A549 treated with CpdA at 1 μM for 4 hours (cell line): Measurements from ENCODE around the gene LARGE2. TPM values are rescaled to one million over a fixed set of nuclear protein-coding genes. Genes with fewer than 3 reads are reported as not detected.

Source experiments
- total RNA-seq: library from RNA; stranded (reverse); fragments of 200-300 nt; extraction: Qiagen RNA extraction; gene quantifications from 5 replicates; pipeline ENCODE4 v1.2.3, GENCODE V29; 2022; ENCODE audit warnings: low read depth

Gene LARGE2
- total RNA-seq, result 1.4 to 3.1 TPM (median 2.9 TPM) in 5 replicates

DNA sequence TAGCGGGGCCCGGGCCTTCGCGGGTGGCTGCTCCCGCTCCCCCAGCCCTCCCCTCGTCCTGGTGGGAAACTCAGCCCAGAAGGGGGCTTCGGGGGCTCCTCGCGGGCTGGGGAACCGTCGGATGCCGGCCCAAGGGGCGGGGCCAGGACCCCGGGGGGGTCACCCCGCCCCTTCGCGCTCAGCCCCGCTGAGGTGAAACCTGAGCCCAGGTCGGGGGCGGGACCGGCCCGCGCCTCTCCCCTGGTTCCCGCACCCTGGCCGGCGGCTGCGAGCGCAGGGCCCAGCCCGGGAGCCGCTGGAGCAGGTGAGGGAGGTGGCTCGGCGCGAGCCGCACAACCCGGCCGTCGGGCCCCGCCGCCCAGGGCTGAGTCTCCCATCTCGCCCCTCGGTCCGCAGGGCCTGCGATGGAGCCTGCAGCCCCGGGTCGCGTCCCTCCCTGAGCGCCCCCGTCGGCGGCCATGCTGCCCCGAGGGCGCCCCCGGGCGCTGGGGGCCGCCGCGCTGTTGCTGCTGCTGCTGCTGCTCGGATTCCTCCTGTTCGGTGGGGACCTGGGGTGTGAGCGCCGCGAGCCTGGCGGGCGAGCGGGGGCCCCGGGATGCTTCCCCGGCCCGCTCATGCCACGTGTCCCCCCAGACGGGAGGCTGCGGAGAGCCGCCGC lies at the start of gene LARGE2:
TSS of gene LARGE2 (plus strand) at position 232 of the 658 bp plus-strand sequence. CDS start at position 459, 227 bp downstream.

GRCh38 chr11:45885274-45885920 lies 37.1 kb upstream of the LARGE2 start, which contains the start of gene MAPK8IP1:
Gene MAPK8IP1 (plus strand): TSS chr11:45885651. CDS start chr11:45885821, 170 bp downstream.

GRCh38 chr11:45906965-45907611 lies 15.4 kb upstream of the LARGE2 start, which contains the start of gene FREY1:
Gene FREY1 (minus strand): TSS chr11:45907271. CDS start chr11:45907245, 26 bp downstream.

GRCh38 chr11:45917623-45918330 lies 4.7 kb upstream of the LARGE2 start, which contains the start of gene PEX16:
Gene PEX16 (minus strand): TSS chr11:45917877. CDS start chr11:45917811, 66 bp downstream.

Other genes starting within 250 kb of the LARGE2 start
- gene SLC35C1, start 117.5 kb upstream of the LARGE2 start, total RNA-seq, result 26.1 to 34.3 TPM (median 29.2 TPM) in 5 replicates
- 2.9 to 3.5 TPM (median 3.2 TPM) in 5 replicates for gene CRY2, start 75.2 kb upstream of the LARGE2 start, total RNA-seq
- gene MAPK8IP1, start 37.0 kb upstream of the LARGE2 start, total RNA-seq, result 5.1 to 7.0 TPM (median 5.9 TPM) in 5 replicates
- 0.37 to 0.59 TPM (median 0.48 TPM) in 4 of 5 replicates, not detected in the other for gene FREY1, start 15.4 kb upstream of the LARGE2 start, total RNA-seq
- gene PEX16, start 4.8 kb upstream of the LARGE2 start, total RNA-seq, result 15.6 to 20.6 TPM (median 16.9 TPM) in 5 replicates
- gene PHF21A, start 198.8 kb downstream of the LARGE2 start, total RNA-seq, result 12.2 to 14.5 TPM (median 13.7 TPM) in 5 replicates